Ovary (tissue), 10 donors: ENCODE measurements around the gene TUNAR. TPM values are rescaled to one million over a fixed set of nuclear protein-coding genes. Genes with fewer than 3 reads are reported as not detected.

Experiments
- DNase-seq, 5 donors: peaks; one replicate each; pipeline ENCODE4 v3.0.0-alpha.2; 2019 to 2020
- H3K27ac ChIP-seq, 2 donors: fragments of 200-600 bp; one replicate each; pipeline versions ENCODE4 v1.5.1 to v1.8.0; 2019 to 2022
- H3K27me3 ChIP-seq: fragments of 200-600 bp; one replicate; pipeline ENCODE4 v1.8.0; 2022
- H3K36me3 ChIP-seq: fragments of 200-600 bp; sonication (generic); one replicate; pipeline ENCODE4 v1.5.1; 2019
- H3K4me1 ChIP-seq: one replicate; pipeline ENCODE4 v1.8.1; 2013; ENCODE audit warnings: mild to moderate bottlenecking, moderate library complexity; ENCODE audit not compliant: insufficient read depth
- H3K4me3 ChIP-seq: fragments of 200-600 bp; sonication (generic); one replicate; pipeline ENCODE4 v1.5.1; 2017
- H3K9me3 ChIP-seq, 2 donors: fragments of 200-600 bp in 1 of 2; sonication (generic) in 1 of 2; one replicate each; pipeline versions ENCODE4 v1.5.1 to v1.8.1; 2013 to 2019; ENCODE audit warnings: mild to moderate bottlenecking in 1 of 2, moderate library complexity in 1 of 2
- EP300 ChIP-seq: sonication (generic); formaldehyde crosslinking; IDR thresholded peaks from one replicate; pipeline ENCODE4 v1.6.1; 2017; ENCODE audit warnings: antibody characterized with exemption
- POLR2A ChIP-seq: fragments of 450-650 bp; IDR thresholded peaks from one replicate; pipeline ENCODE4 v1.6.1; 2017; ENCODE audit warnings: antibody characterized with exemption, mild to moderate bottlenecking, moderate library complexity
- WGBS, 3 donors: extraction: QIAGEN DNeasy Blood & Tissue Kit in 1 of 3; methylation state at CpG; one replicate each; pipeline versions ENCODE4 v1.1.5 to v1.1.7; 2013 to 2017; 5-methylcytosine and 5-hydroxymethylcytosine counted together
- intact Hi-C, 4 donors: fragments of 100-400 bp; cut with DNase I; formaldehyde crosslinking; loops; one replicate each; pipeline versions ENCODE4 v1.11.0 to v1.15.1; 2022 to 2023
- long read RNA-seq, 3 donors: library from polyadenylated mRNA in 2 of 3; unstranded in 2 of 3; transcript quantifications; one replicate each; pipeline ENCODE4 v2.0.0 and lab custom pipeline, GENCODE V29; 2021 to 2026
- polyA plus RNA-seq, 2 donors: library from polyadenylated mRNA; stranded (reverse); fragments of 200-250 nt in 1 of 2; fragments of 350-450 nt in 1 of 2; fragmentation: Illumina TruSeq in 1 of 2; extraction: RNeasy Lipid Tissue Mini Kit (QIAGEN cat#74804) in 1 of 2; gene quantifications; one replicate each; pipeline ENCODE4 v1.2.3, GENCODE V29; 2013 to 2014
- total RNA-seq, 7 donors: library from RNA; depleted of rRNA in 2 of 7; stranded (reverse); fragments of >200 nt in 2 of 7; fragmentation: NEBNext Ultra II Directional in 3 of 7; extraction: Animal tissue kit (Norgen Biotek cat#: 25700) in 3 of 7; gene quantifications; one replicate each; pipeline versions ENCODE4 v1.1.0 to v1.2.4, GENCODE V29; 2016 to 2023
- TF ChIP-seq, protein P1 (sequence below), 3 donors: fragments of 450-650 bp in 2 of 3; fragments of 200-600 bp in 1 of 3; IDR thresholded peaks; one replicate each; pipeline versions ENCODE4 v1.5.1 to v1.8.0; 2016 to 2022; ENCODE audit warnings: antibody characterized with exemption in 3 of 3, mild to moderate bottlenecking in 1 of 3
- donor health status: DM: no; HTN: no; CAD: no; lungs with moderate emphysema.
- donor health status: DM: no; HTN: no; CAD: no.
- donor health status: Bipolar disorder and iron deficiency.
- donor health status: DM: yes; HTN: yes; CAD: no.
- donor health status: DM: no; HTN: no; CAD: no.
- donor health status: DM: yes; HTN: yes; CAD: no.

The TUNAR gene
- 10 to 100 TPM in 1 of 7 donors, 1 to 10 TPM in 1, under 1 TPM in 4, not detected in 1; 0.25 to 10.6 (median 0.74) TPM for total RNA-seq
- polyA plus RNA-seq = under 1 TPM; 0.06 to 0.37 TPM
- long read RNA-seq, donor 1 = 0 reads
- long read RNA-seq, donor 2, partial matches to known transcripts = 0 of 1 reads
- long read RNA-seq, donor 2, other reads (novel, unspliced or antisense) = 0 of 1 reads
- long read RNA-seq, donor 3, transcript TUNAR-201 (2 exons, 3,197 nt) = major isoform, 9 of 21 reads
- long read RNA-seq, donor 3, partial matches to known transcripts = 6 of 21 reads
- long read RNA-seq, donor 3, other reads (novel, unspliced or antisense) = 6 of 21 reads

DNA sequence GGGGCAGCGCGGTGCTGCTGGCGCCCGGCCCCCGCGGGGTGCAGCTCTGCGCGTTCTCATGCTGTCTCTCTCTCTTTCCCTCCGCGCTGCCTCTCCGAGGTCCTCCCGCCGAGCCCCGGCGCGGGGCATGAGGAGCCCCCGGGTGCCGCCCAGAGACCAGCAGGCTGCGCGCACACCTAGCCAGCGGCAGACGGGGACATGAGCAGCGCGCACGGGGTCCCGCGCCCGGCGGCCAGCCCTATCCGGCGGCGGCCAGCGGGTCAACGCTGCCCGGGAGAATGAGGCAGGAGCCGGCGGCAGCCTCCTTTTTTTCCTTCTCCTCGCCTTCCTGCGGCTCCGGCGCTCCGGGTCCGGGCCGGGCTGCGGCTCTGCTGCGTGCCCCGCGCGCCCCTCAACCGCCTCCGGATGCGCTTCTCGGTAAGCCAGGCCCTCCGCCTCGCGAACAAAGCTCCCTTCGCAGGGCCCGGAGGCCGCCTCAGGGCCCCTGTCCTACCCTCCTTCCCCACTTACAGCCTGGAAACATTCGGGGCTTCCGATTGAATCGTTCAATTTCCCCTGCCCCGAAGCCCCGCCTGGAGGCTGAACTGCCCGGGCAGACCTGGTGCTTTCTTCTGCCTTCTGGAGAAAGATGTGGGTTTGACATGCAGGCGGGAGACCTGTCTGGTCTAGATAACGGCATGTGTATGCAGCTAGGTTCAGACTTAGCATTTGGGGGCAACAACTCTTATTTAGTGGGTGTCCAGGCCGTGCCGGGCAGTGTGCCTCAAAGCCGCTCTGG lies at the start of gene TUNAR:
TUNAR (plus strand) TSS at position 72 of the 778 bp plus-strand sequence.
- H3K4me1 ChIP-seq = no peaks in the 10 kb centered on the region
- TF ChIP-seq, protein P1, sequence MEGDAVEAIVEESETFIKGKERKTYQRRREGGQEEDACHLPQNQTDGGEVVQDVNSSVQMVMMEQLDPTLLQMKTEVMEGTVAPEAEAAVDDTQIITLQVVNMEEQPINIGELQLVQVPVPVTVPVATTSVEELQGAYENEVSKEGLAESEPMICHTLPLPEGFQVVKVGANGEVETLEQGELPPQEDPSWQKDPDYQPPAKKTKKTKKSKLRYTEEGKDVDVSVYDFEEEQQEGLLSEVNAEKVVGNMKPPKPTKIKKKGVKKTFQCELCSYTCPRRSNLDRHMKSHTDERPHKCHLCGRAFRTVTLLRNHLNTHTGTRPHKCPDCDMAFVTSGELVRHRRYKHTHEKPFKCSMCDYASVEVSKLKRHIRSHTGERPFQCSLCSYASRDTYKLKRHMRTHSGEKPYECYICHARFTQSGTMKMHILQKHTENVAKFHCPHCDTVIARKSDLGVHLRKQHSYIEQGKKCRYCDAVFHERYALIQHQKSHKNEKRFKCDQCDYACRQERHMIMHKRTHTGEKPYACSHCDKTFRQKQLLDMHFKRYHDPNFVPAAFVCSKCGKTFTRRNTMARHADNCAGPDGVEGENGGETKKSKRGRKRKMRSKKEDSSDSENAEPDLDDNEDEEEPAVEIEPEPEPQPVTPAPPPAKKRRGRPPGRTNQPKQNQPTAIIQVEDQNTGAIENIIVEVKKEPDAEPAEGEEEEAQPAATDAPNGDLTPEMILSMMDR (IDR thresholded peaks at IDR 0.05) = no peak
- TF ChIP-seq EP300 = no peak
- TF ChIP-seq POLR2A = no peak
- H3K27me3 ChIP-seq = no peaks in the 10 kb centered on the region
- no peak within 1 kb of the TSS for H3K27ac ChIP-seq
- H3K9me3 ChIP-seq = no peaks in the 10 kb centered on the region
- intact Hi-C loops = no loop called here
- H3K4me3 ChIP-seq = no peak within 1 kb of the TSS
- no peaks in the 10 kb centered on the region for H3K36me3 ChIP-seq
- no peak for DNase-seq
- WGBS, 3 donors = 4% methylated on average over 54 to 70 of the region's 70 CpGs

DNA sequence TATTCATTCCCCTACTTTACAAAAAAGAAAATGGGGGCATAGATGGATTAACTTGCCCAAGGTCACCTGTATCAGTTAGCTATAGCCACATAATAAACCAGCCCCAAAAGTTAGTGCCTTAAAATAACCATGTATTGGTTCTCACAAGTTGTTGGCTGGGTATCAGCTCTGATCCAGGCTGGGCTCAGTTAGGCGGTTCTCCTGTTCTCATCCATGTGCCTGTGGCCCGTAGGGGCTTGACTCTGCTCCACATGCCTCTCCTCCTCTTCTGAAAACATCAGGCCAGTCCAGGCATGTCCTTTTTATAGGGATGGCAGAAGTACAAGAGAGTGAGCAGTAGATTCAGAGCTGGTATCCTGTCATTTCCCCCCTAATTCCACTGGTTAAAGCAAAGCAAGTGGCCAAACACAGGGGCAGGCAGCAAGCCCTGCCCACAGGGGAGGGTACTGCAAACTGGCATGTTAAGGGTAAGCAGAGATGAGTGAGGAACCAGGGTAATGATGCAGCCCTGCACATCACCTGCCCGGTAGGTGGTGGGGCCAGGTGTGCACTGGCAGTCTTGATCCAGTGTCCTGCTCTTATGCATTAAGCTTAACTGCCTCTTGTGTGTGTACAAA lies 47.9 kb upstream of the TUNAR start:
- Histone ChIP-seq H3K27me3 (no peaks in the 10 kb centered on the region), H3K4me1 (no peaks in the 10 kb centered on the region), H3K4me3 (no peak overlapping the region), H3K36me3 (peaks cover 3% of the 10 kb centered on the region), H3K9me3 (no peaks in the 10 kb centered on the region), H3K27ac (no peak overlapping the region)
- intact Hi-C loops = no loop called here
- no peak for DNase-seq
- TF ChIP-seq, protein P1 (IDR thresholded peaks at IDR 0.05) = no peak
- WGBS, 3 donors = 76 to 91% (median 84%) methylated on average over 3 of the region's 3 CpGs

DNA sequence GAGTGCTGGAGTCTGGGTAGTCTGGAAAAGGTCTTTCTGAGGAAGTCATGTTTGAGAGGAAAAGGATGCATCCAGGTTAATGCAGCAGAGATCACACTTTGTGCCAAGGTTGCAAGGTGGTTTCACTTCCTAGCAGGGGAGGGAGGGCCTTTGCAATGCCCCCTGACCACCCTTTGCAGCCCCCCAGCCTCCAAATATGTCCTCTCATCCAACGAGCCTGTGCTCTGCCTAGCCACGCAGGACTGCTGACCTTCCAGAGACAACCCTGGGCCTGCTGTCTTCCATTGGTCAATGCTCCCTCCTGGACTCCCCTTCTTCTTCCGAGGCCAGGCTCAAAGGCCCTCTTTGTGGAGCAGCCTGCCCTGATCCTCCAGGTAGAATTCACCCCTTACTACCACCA lies 47.3 kb upstream of the TUNAR start:
- TF ChIP-seq EP300 (no peak), POLR2A (no peak)
- TF ChIP-seq, protein P1 (IDR thresholded peaks at IDR 0.05) = no peak
- intact Hi-C loops = no loop called here
- H3K4me3 ChIP-seq = no peak overlapping the region
- 75 to 78% (median 76%) methylated on average over 3 of the region's 3 CpGs for WGBS, 3 donors
- no peak for DNase-seq
- no peaks in the 10 kb centered on the region for H3K4me1 ChIP-seq
- no peak overlapping the region for H3K27ac ChIP-seq
- no peaks in the 10 kb centered on the region for H3K27me3 ChIP-seq
- no peaks in the 10 kb centered on the region for H3K9me3 ChIP-seq
- peaks cover 3% of the 10 kb centered on the region for H3K36me3 ChIP-seq

DNA sequence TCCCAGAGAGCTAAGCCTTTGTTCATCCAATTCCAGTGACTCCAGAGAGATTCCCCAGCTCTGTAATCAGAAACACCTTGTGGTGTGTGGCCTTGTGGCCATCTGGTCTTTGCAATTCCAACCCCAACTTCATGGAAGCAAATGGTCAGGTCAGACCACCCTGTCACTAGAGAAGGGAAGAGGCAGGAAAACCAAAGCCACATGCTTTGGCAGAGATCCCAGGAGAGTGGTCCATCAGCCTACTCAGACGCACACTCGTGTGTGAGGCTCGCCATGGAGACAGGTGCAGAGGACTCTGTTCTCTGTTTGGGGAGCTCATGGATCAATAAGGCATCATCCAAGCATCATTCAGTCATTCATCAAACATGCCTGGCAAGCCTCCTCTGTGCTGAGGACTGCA lies 46.2 kb upstream of the TUNAR start:
- WGBS, 3 donors = 21 to 32% (median 28%) methylated on average over 3 of the region's 3 CpGs
- no peak for TF ChIP-seq EP300
- H3K4me1 ChIP-seq = no peaks in the 10 kb centered on the region
- intact Hi-C loops = no loop called here
- H3K27ac ChIP-seq = no peak overlapping the region
- H3K27me3 ChIP-seq = no peaks in the 10 kb centered on the region
- no peak for DNase-seq
- no peak overlapping the region for H3K4me3 ChIP-seq
- H3K9me3 ChIP-seq = no peaks in the 10 kb centered on the region
- no peaks in the 10 kb centered on the region for H3K36me3 ChIP-seq

DNA sequence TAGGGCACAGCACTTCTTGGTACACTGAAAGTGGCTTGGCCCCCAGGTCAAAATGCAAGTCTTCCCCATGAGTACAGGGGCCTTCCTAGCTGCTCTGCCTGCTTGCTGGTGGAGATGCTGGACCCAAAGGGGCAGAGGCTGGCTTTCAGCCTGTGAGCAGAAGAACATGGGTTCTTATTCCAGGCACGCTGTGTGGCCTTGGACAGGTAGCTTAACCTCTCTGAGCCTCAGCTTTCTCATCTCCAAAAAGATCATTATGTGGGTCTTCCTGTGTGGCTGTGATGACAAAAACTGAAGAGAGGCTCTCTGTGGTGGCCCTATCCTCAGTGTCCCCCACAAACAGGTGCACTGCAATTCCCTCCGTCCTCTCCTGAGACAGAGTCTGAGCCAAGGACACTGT lies 45.6 kb upstream of the TUNAR start:
- TF ChIP-seq, protein P1 (IDR thresholded peaks at IDR 0.05) = no peak
- TF ChIP-seq POLR2A (no peak), EP300 (no peak)
- H3K27me3 ChIP-seq = no peaks in the 10 kb centered on the region
- DNase-seq = no peak
- H3K27ac ChIP-seq = no peak overlapping the region
- 78 to 91% (median 85%) methylated on average over 2 of the region's 2 CpGs for whole genome bisulfite sequencing, 3 donors
- H3K36me3 ChIP-seq = no peaks in the 10 kb centered on the region
- H3K4me3 ChIP-seq = no peak overlapping the region
- no peaks in the 10 kb centered on the region for H3K9me3 ChIP-seq
- intact Hi-C loops = no loop called here
- H3K4me1 ChIP-seq = no peaks in the 10 kb centered on the region
